HCT116 (cell line): ENCODE results near the gene TIMP1. TPM values are rescaled to one million over a fixed set of nuclear protein-coding genes. Genes with fewer than 3 reads are reported as not detected.

Experiments
- ATAC-seq: fragments of 200-7000 bp; cut with Tn5 transposase; 2 replicates; pipeline ENCODE4 v1.9.1; 2020; ENCODE audit warnings: mild to moderate bottlenecking, moderate library complexity
- BruUV-seq: library from RNA; stranded (reverse); fragments of 400-500 nt; replicated peaks from 2 replicates; lab custom pipeline; 2021; lab: Mats Ljungman, UMichigan
- CTCF ChIA-PET: fragments of 300-600 bp; sonication (Branson Sonifier 250); formaldehyde crosslinking; loops from one replicate; lab custom pipeline; 2021; ENCODE audit warnings: antibody characterized with exemption; lab: Charles Lee
- POLR2A ChIA-PET: fragments of 300-600, 350-600 bp; sonication (Branson Sonifier 250); formaldehyde crosslinking; loops from one replicate; lab custom pipeline; 2021; ENCODE audit warnings: antibody characterized with exemption; lab: Charles Lee
- RAD21 ChIA-PET, 2 experiments: fragments of 300-600 bp; sonication (Branson Sonifier 250); formaldehyde crosslinking; loops; one replicate each; lab custom pipeline; 2023; ENCODE audit warnings: low total read pairs in 2 of 2; ENCODE audit not compliant: uncharacterized antibody in 2 of 2, unreplicated experiment in 2 of 2, low non-redundant PET in 1 of 2; lab: Charles Lee
- DNase-seq: peaks from one replicate; pipeline ENCODE4 v3.0.0-alpha.2; 2010; ENCODE audit warnings: low read depth, low spot score
- H2AFZ ChIP-seq: fragments of 200-600 bp; shearing (Covaris generic), sonication (generic); 2 replicates; pipeline ENCODE4 v1.6.1; 2017; ENCODE audit warnings: low read depth, mixed run types, mixed read lengths, antibody characterized with exemption, low read length; ENCODE audit not compliant: poor library complexity, severe bottlenecking
- H3K27ac ChIP-seq: 2 replicates; pipeline ENCODE4 v1.5.1; 2012; ENCODE audit warnings: low read depth, low read length
- H3K27me3 ChIP-seq: fragments of 200-600 bp; sonication (generic); 2 replicates; pipeline ENCODE4 v1.6.1; 2016; ENCODE audit warnings: mixed run types, low read length, mixed read lengths; ENCODE audit not compliant: insufficient read depth
- H3K36me3 ChIP-seq, 2 experiments: fragments of 200-500 bp in 1 of 2; fragments of 200-600 bp in 1 of 2; sonication (Bioruptor generic) in 1 of 2; sonication (generic) in 1 of 2; 2 replicates each; pipeline versions ENCODE4 v1.5.1 to v1.6.1; 2014 to 2016; ENCODE audit warnings: low read length in 2 of 2, inconsistent platforms in 1 of 2, mixed read lengths in 1 of 2, mixed run types in 1 of 2; ENCODE audit not compliant: insufficient read depth in 2 of 2, control insufficient read depth in 1 of 2
- H3K4me1 ChIP-seq, 2 experiments: fragments of 200-600 bp in 1 of 2; sonication (generic) in 1 of 2; 2 replicates each; pipeline versions ENCODE4 v1.5.1 to v1.6.1; 2012 to 2017; ENCODE audit warnings: low read length in 2 of 2, inconsistent platforms in 1 of 2, mild to moderate bottlenecking in 1 of 2, mixed read lengths in 1 of 2, mixed run types in 1 of 2, moderate library complexity in 1 of 2; ENCODE audit not compliant: insufficient read depth in 2 of 2, control insufficient read depth in 1 of 2
- H3K4me2 ChIP-seq: fragments of 200-600 bp; sonication (generic); 2 replicates; pipeline ENCODE4 v1.6.1; 2017; ENCODE audit warnings: mixed run types, low read length, mixed read lengths
- H3K4me3 ChIP-seq, 2 experiments: fragments of 200-600 bp in 1 of 2; sonication (generic) in 1 of 2; replicated peaks in 1 of 2; 2 replicates each; pipeline ENCODE4 v1.5.1; 2011 to 2016; ENCODE audit warnings: low read length in 2 of 2, control low read depth in 1 of 2, low read depth in 1 of 2, mild to moderate bottlenecking in 1 of 2, mixed read lengths in 1 of 2, mixed run types in 1 of 2
- H3K79me2 ChIP-seq: fragments of 200-600 bp; sonication (generic); 2 replicates; pipeline ENCODE4 v1.6.1; 2017; ENCODE audit warnings: mild to moderate bottlenecking, mixed run types, low read length, moderate library complexity, mixed read lengths; ENCODE audit not compliant: insufficient read depth
- H3K9ac ChIP-seq: fragments of 200-600 bp; sonication (generic); 2 replicates; pipeline ENCODE4 v1.6.1; 2016; ENCODE audit warnings: low read length, mixed read lengths
- H3K9me2 ChIP-seq: fragments of 200-600 bp; sonication (generic), shearing (Covaris generic); 2 replicates; pipeline ENCODE4 v1.6.1; 2017; ENCODE audit warnings: mixed run types, mild to moderate bottlenecking, moderate library complexity; ENCODE audit not compliant: insufficient read depth
- H3K9me3 ChIP-seq, 2 experiments: fragments of 200-500 bp in 1 of 2; fragments of 200-600 bp in 1 of 2; sonication (Bioruptor generic) in 1 of 2; sonication (generic) in 1 of 2; 2 replicates each; pipeline ENCODE4 v1.6.1; 2014 to 2017; ENCODE audit warnings: low read length in 2 of 2, mixed read lengths in 2 of 2, inconsistent platforms in 1 of 2, low read depth in 1 of 2, mild to moderate bottlenecking in 1 of 2, mixed run types in 1 of 2, moderate library complexity in 1 of 2; ENCODE audit not compliant: control insufficient read depth in 1 of 2, insufficient read depth in 1 of 2
- H4K20me1 ChIP-seq: fragments of 200-600 bp; sonication (generic), shearing (Covaris generic); 2 replicates; pipeline ENCODE4 v1.6.1; 2017; ENCODE audit warnings: mixed run types, mild to moderate bottlenecking, moderate library complexity; ENCODE audit not compliant: insufficient read depth
- ATF3 ChIP-seq: IDR thresholded peaks from 2 replicates; pipeline ENCODE4 v1.6.1; 2012
- CEBPB ChIP-seq: IDR thresholded peaks from 2 replicates; pipeline ENCODE4 v1.6.1; 2012; ENCODE audit warnings: low read depth
- EZH2phosphoT487 ChIP-seq: fragments of 200-600 bp; IDR thresholded peaks from 2 replicates; pipeline ENCODE4 v1.6.1; 2018; ENCODE audit warnings: antibody characterized with exemption, borderline replicate concordance
- FOSL1 ChIP-seq: IDR thresholded peaks from 2 replicates; pipeline ENCODE4 v1.6.1; 2012; ENCODE audit warnings: low read depth
- POLR2A ChIP-seq: IDR thresholded peaks from 2 replicates; pipeline ENCODE4 v1.7.0; 2011; ENCODE audit warnings: borderline replicate concordance; ENCODE audit not compliant: insufficient read depth, insufficient read length; ENCODE audit errors: extremely low read depth
- RAD21 ChIP-seq: IDR thresholded peaks from 2 replicates; pipeline ENCODE4 v1.6.1; 2012; ENCODE audit warnings: low read depth, mild to moderate bottlenecking
- SP1 ChIP-seq: IDR thresholded peaks from 2 replicates; pipeline ENCODE4 v1.6.1; 2012; ENCODE audit warnings: low read depth
- SRF ChIP-seq: IDR thresholded peaks from 2 replicates; pipeline ENCODE4 v1.6.1; 2012; ENCODE audit warnings: low read depth
- YY1 ChIP-seq: IDR thresholded peaks from 2 replicates; pipeline ENCODE4 v1.6.1; 2011; ENCODE audit warnings: low read length, low read depth, moderate library complexity, mild to moderate bottlenecking; ENCODE audit not compliant: insufficient replicate concordance; ENCODE audit errors: extremely low read depth
- ZNF274 ChIP-seq: fragments of 200-500 bp; sonication (Bioruptor generic); IDR thresholded peaks from 2 replicates; pipeline ENCODE4 v1.6.1; 2014; ENCODE audit warnings: mild to moderate bottlenecking, low read depth, low read length, inconsistent platforms
- intact Hi-C: fragments of 100-400 bp; cut with micrococcal nuclease; formaldehyde crosslinking; loops from 2 replicates; pipeline ENCODE4 v1.10.0; 2022
- total RNA-seq: library from RNA; stranded (reverse); gene quantifications from one replicate; pipeline ENCODE4 v1.2.1, GENCODE V29; 2021; ENCODE audit not compliant: unreplicated experiment

TIMP1 gene
- total RNA-seq, 1 experiment from 2014 or later = 225 TPM

GRCh38 chrX:47571896-47572295 is 10.3 kb upstream of the TIMP1 start:
- intact Hi-C loops = no loop called here
- Histone ChIP-seq H3K9me2 (no peaks in the 10 kb centered on the region), H4K20me1 (no peaks in the 10 kb centered on the region), H3K4me2 (no peak overlapping the region), H3K9me3 (no peaks in the 10 kb centered on the region), H3K79me2 (no peaks in the 10 kb centered on the region), H3K4me3 (no peak overlapping the region), H3K36me3 (peaks cover 0 to 2% of the 10 kb centered on the region in 2 experiments; a peak in 1 of 4 replicates)
- DNase-seq (no peak), ATAC-seq (no peak)
- BruUV-seq = no TSS peak
- ChIA-PET RAD21 (no interaction called here), POLR2A (no interaction called here), CTCF (no interaction called here)
- no peak for TF ChIP-seq RAD21
- no peak for TF ChIP-seq POLR2A
- no peak for TF ChIP-seq FOSL1
- no peak for TF ChIP-seq SP1
- no peak for TF ChIP-seq SRF
- no peak for TF ChIP-seq EZH2phosphoT487
- no peak for TF ChIP-seq YY1
- no peak for TF ChIP-seq ZNF274
- TF ChIP-seq, all 23 proteins: peak for 0
- Histone ChIP-seq H3K27ac (no peak overlapping the region), H2AFZ (no peak overlapping the region), H3K27me3 (no peaks in the 10 kb centered on the region), H3K9ac (no peak overlapping the region), H3K4me1 (peaks cover 0 to 13% of the 10 kb centered on the region in 2 experiments; a peak in 1 of 4 replicates)

GRCh38 chrX:47572773-47573340 is 9.4 kb upstream of the TIMP1 start:
- H3K36me3 ChIP-seq = 0 out of 4 replicates have a peak, but pooled peaks cover 0 to 2% of the 10 kb centered on the region in 2 experiments
- H3K4me3 ChIP-seq = no peak overlapping the region
- ATAC-seq = no peak; the same call in 1 of the 2 replicates
- H3K4me2 ChIP-seq = no peak overlapping the region
- intact Hi-C loops = no loop called here
- no peaks in the 10 kb centered on the region for H3K9me2 ChIP-seq
- H3K27ac ChIP-seq = no peak overlapping the region
- H3K9ac ChIP-seq = no peak overlapping the region
- H4K20me1 ChIP-seq = no peaks in the 10 kb centered on the region
- ChIA-PET RAD21 (no interaction called here), CTCF (no interaction called here), POLR2A (no interaction called here)
- no peak for DNase-seq
- TF ChIP-seq ATF3 (no peak), SRF (no peak), CEBPB (no peak)
- BruUV-seq = no TSS peak
- H3K4me1 ChIP-seq = peaks cover 3 to 22% of the 10 kb centered on the region in 2 experiments; a peak in 2 of 4 replicates
- H3K79me2 ChIP-seq = no peaks in the 10 kb centered on the region
- H3K9me3 ChIP-seq = no peaks in the 10 kb centered on the region
- no peak overlapping the region for H2AFZ ChIP-seq
- H3K27me3 ChIP-seq = no peaks in the 10 kb centered on the region
